Liver (tissue), 9 donors: Measurements from ENCODE around the gene BAIAP3. TPM values are rescaled to one million over a fixed set of nuclear protein-coding genes. Genes with fewer than 3 reads are reported as not detected.

ENCODE experiments used
- DNase-seq: peaks from one replicate; pipeline ENCODE4 v3.0.0-alpha.2; 2017; ENCODE audit warnings: low spot score
- H3K27ac ChIP-seq, 2 donors: one replicate each; pipeline ENCODE4 v1.7.0; 2013; ENCODE audit warnings: inconsistent platforms in 2 of 2, low read length in 2 of 2, control low read depth in 1 of 2, low read depth in 1 of 2, mild to moderate bottlenecking in 1 of 2
- H3K27me3 ChIP-seq, 4 donors: one replicate each; pipeline versions ENCODE4 v1.6.1 to v1.7.0; 2013; ENCODE audit warnings: low read length in 3 of 4, inconsistent platforms in 1 of 4, mild to moderate bottlenecking in 1 of 4, moderate library complexity in 1 of 4; ENCODE audit not compliant: control insufficient read depth in 4 of 4, insufficient read depth in 4 of 4
- H3K36me3 ChIP-seq, 4 donors: one replicate each; pipeline versions ENCODE4 v1.6.1 to v1.7.0; 2013; ENCODE audit warnings: low read length in 3 of 4, mild to moderate bottlenecking in 3 of 4, low read depth in 1 of 4, moderate library complexity in 1 of 4; ENCODE audit not compliant: control insufficient read depth in 4 of 4, insufficient read depth in 3 of 4
- H3K4me1 ChIP-seq, 4 donors: one replicate each; pipeline versions ENCODE4 v1.6.1 to v1.7.0; 2013; ENCODE audit warnings: low read length in 3 of 4, mild to moderate bottlenecking in 3 of 4, moderate library complexity in 1 of 4; ENCODE audit not compliant: control insufficient read depth in 4 of 4, insufficient read depth in 4 of 4
- H3K4me3 ChIP-seq, 3 donors: one replicate each; pipeline versions ENCODE4 v1.6.1 to v1.7.0; 2013; ENCODE audit warnings: low read length in 3 of 3, control low read depth in 1 of 3, low read depth in 1 of 3, mild to moderate bottlenecking in 1 of 3
- H3K9ac ChIP-seq, 2 donors: one replicate each; pipeline ENCODE4 v1.7.0; 2013; ENCODE audit warnings: low read length in 2 of 2, mild to moderate bottlenecking in 2 of 2, moderate library complexity in 2 of 2, control low read depth in 1 of 2, low read depth in 1 of 2
- H3K9me3 ChIP-seq, 4 donors: one replicate each; pipeline versions ENCODE4 v1.6.1 to v1.7.0; 2013; ENCODE audit warnings: low read length in 3 of 4; ENCODE audit not compliant: control insufficient read depth in 4 of 4
- ATF3 ChIP-seq: IDR thresholded peaks from 2 replicates; pipeline ENCODE4 v1.6.1; 2016; ENCODE audit warnings: antibody characterized with exemption
- FOXA1 ChIP-seq: IDR thresholded peaks from 2 replicates; pipeline ENCODE4 v1.6.1; 2016; ENCODE audit warnings: antibody characterized with exemption
- FOXA2 ChIP-seq: IDR thresholded peaks from 2 replicates; pipeline ENCODE4 v1.6.1; 2016; ENCODE audit warnings: antibody characterized with exemption
- GABPA ChIP-seq, 2 donors: IDR thresholded peaks in 1 of 2; conservative IDR thresholded peaks in 1 of 2; 2 replicates each; pipeline ENCODE4 v1.6.1; 2016; ENCODE audit warnings: antibody characterized with exemption in 2 of 2, mild to moderate bottlenecking in 1 of 2, moderate library complexity in 1 of 2
- HNF4A ChIP-seq, 2 donors: conservative IDR thresholded peaks; 2 replicates each; pipeline ENCODE4 v1.6.1; 2016; ENCODE audit warnings: antibody characterized with exemption in 2 of 2, mild to moderate bottlenecking in 2 of 2
- JUND ChIP-seq, 2 donors: IDR thresholded peaks; 2 replicates each; pipeline ENCODE4 v1.6.1; 2016; ENCODE audit warnings: antibody characterized with exemption in 2 of 2
- MAX ChIP-seq: IDR thresholded peaks from 2 replicates; pipeline ENCODE4 v1.6.1; 2016; ENCODE audit warnings: antibody characterized with exemption
- NR2F2 ChIP-seq: IDR thresholded peaks from 2 replicates; pipeline ENCODE4 v1.6.1; 2016; ENCODE audit warnings: antibody characterized with exemption
- RAD21 ChIP-seq, 2 donors: IDR thresholded peaks; 2 replicates each; pipeline ENCODE4 v1.6.1; 2016; ENCODE audit warnings: antibody characterized with exemption in 2 of 2, mild to moderate bottlenecking in 2 of 2
- REST ChIP-seq: IDR thresholded peaks from 2 replicates; pipeline ENCODE4 v1.6.1; 2016; ENCODE audit warnings: antibody characterized with exemption, mild to moderate bottlenecking
- SP1 ChIP-seq: IDR thresholded peaks from 2 replicates; pipeline ENCODE4 v1.6.1; 2018; ENCODE audit warnings: antibody characterized with exemption, mild to moderate bottlenecking
- TAF1 ChIP-seq: conservative IDR thresholded peaks from 2 replicates; pipeline ENCODE4 v1.6.1; 2016; ENCODE audit warnings: antibody characterized with exemption, mild to moderate bottlenecking
- YY1 ChIP-seq: IDR thresholded peaks from 2 replicates; pipeline ENCODE4 v1.6.1; 2016; ENCODE audit warnings: antibody characterized with exemption, mild to moderate bottlenecking
- ZBTB33 ChIP-seq: IDR thresholded peaks from 2 replicates; pipeline ENCODE4 v1.6.1; 2016; ENCODE audit warnings: antibody characterized with exemption
- WGBS: extraction: QIAGEN DNeasy Blood & Tissue Kit; methylation state at CpG from one replicate; pipeline ENCODE4 v1.1.7; 2013; 5-methylcytosine and 5-hydroxymethylcytosine counted together
- polyA plus RNA-seq, 2 donors: library from polyadenylated mRNA; stranded (reverse) in 1 of 2; unstranded in 1 of 2; fragments of 200-250 nt in 1 of 2; fragments of >200 nt in 1 of 2; fragmentation: Nextera tagmentation in 1 of 2; extraction: Ambion mirVana in 1 of 2; gene quantifications; one replicate each; pipeline versions ENCODE4 v1.2.1 to v1.2.3, GENCODE V29; 2013 to 2015
- total RNA-seq, 2 donors: library from RNA; depleted of rRNA; stranded (reverse); fragments of >200 nt; gene quantifications; one replicate each; pipeline ENCODE4 v1.2.3, GENCODE V29; 2014
- donor health status: healthy.
- donor health status: healthy.
- donor health status: healthy.
- donor health status: healthy.
- donor health status: healthy.

The BAIAP3 gene
- total and polyA plus RNA-seq, 4 donors = 1.6 to 3.8 (median 2.6) TPM

GRCh38 chr16:1351215-1351581, 17.8 kb downstream of the BAIAP3 start:
- Histone ChIP-seq H3K36me3 (peaks cover 3 to 14% (median 6%) of the 10 kb centered on the region in 4 donors), H3K27me3 (no peaks in the 10 kb centered on the region), H3K9ac (peak overlapping the region in 1 of 2 donors; percentile 23), H3K4me1 (peaks cover 6 to 49% (median 33%) of the 10 kb centered on the region in 4 donors), H3K9me3 (no peaks in the 10 kb centered on the region), H3K4me3 (peak overlapping the region; percentile 91 to 98 (median 95)), H3K27ac (no peak overlapping the region)
- no peak for DNase-seq
- 1% methylated on average over 35 of the region's 35 CpGs for WGBS
- TF ChIP-seq MAX (no peak), SP1 (no peak), HNF4A (conservative IDR thresholded peaks at IDR 0.05) (no peak), NR2F2 (no peak), FOXA1 (no peak), GABPA (IDR thresholded peaks at IDR 0.05 in 1 of 2, conservative IDR thresholded peaks at IDR 0.05 in 1 of 2) (no peak), TAF1 (no peak)

- peak; percentile 87 for TF ChIP-seq YY1
- TF ChIP-seq GABPA (IDR thresholded peaks at IDR 0.05 in 1 of 2, conservative IDR thresholded peaks at IDR 0.05 in 1 of 2) = peak in 1 of 2 donors; percentile 87
- no peak for TF ChIP-seq FOXA2
- TF ChIP-seq REST = no peak
- no peak for TF ChIP-seq TAF1
- TF ChIP-seq JUND (IDR thresholded peaks at IDR 0.05) = no peak
- peak within 1 kb of the TSS; percentile 20 to 37 for H3K9ac ChIP-seq
- H3K27me3 ChIP-seq = no peaks in the 10 kb centered on the region
- peak within 1 kb of the TSS; percentile 91 to 98 (median 95) for H3K4me3 ChIP-seq
- no peaks in the 10 kb centered on the region for H3K9me3 ChIP-seq
- H3K36me3 ChIP-seq = peaks cover 3 to 14% (median 6%) of the 10 kb centered on the region in 4 donors
- H3K4me1 ChIP-seq = peaks cover 6 to 52% (median 33%) of the 10 kb centered on the region in 4 donors
- no peak within 1 kb of the TSS for H3K27ac ChIP-seq
- DNase-seq = peak; percentile 87
- under 1% methylated on average over 98 of the region's 98 CpGs for WGBS
Measured at GRCh38 chr16:1351582-1352362, 18.3 kb downstream of the BAIAP3 start, which contains the start of the genes GNPTG and TSR3. TSS of gene GNPTG (plus strand) at chr16:1351931. CDS start at chr16:1351966, 35 bp downstream. TSS of gene TSR3 (minus strand) at chr16:1351878. CDS start at chr16:1351804, 74 bp downstream.

GRCh38 chr16:1354815-1355540, 21.5 kb downstream of the BAIAP3 start:
- TF ChIP-seq YY1 (no peak), ZBTB33 (no peak), ATF3 (no peak), TAF1 (no peak), MAX (no peak), RAD21 (IDR thresholded peaks at IDR 0.05) (no peak), GABPA (IDR thresholded peaks at IDR 0.05 in 1 of 2, conservative IDR thresholded peaks at IDR 0.05 in 1 of 2) (no peak)
- Histone ChIP-seq H3K27ac (no peak overlapping the region), H3K4me1 (peaks cover 6 to 52% (median 33%) of the 10 kb centered on the region in 4 donors), H3K27me3 (no peaks in the 10 kb centered on the region), H3K9ac (no peak overlapping the region), H3K4me3 (no peak overlapping the region), H3K9me3 (no peaks in the 10 kb centered on the region), H3K36me3 (peaks cover 0 to 5% (median 0%) of the 10 kb centered on the region in 4 donors)
- 90% methylated on average over 49 of the region's 49 CpGs for WGBS
- no peak for DNase-seq
